Panc1 (cell line): ENCODE measurements around the gene IZUMO4. TPM values are rescaled to one million over a fixed set of nuclear protein-coding genes. Genes with fewer than 3 reads are reported as not detected.

Experiments used
- ATAC-seq: fragments of 200-7000 bp; cut with Tn5 transposase; 2 replicates; pipeline ENCODE4 v1.9.1; 2020; ENCODE audit warnings: mild to moderate bottlenecking, moderate library complexity
- BruUV-seq: library from RNA; stranded (reverse); fragments of 400-500 nt; replicated peaks from 2 replicates; lab custom pipeline; 2021; lab: Mats Ljungman, UMichigan
- CTCF ChIA-PET: fragments of 300-600 bp; sonication (Branson Sonifier 250); formaldehyde crosslinking; loops from one replicate; lab custom pipeline; 2022; ENCODE audit warnings: antibody characterized with exemption; lab: Charles Lee
- POLR2A ChIA-PET: fragments of 300-600 bp; sonication (Branson Sonifier 250); formaldehyde crosslinking; loops from one replicate; lab custom pipeline; 2022; ENCODE audit warnings: antibody characterized with exemption; lab: Charles Lee
- DNase-seq: peaks from one replicate; pipeline ENCODE4 v3.0.0-alpha.2; 2010; ENCODE audit warnings: low read depth, low spot score
- H3K27ac ChIP-seq: 2 replicates; pipeline ENCODE4 v1.5.1; 2011; ENCODE audit warnings: mild to moderate bottlenecking, low read length, inconsistent platforms
- H3K27me3 ChIP-seq: fragments of 200-500 bp; sonication (Bioruptor generic); 2 replicates; pipeline ENCODE4 v1.6.0; 2014; ENCODE audit warnings: low read length, inconsistent platforms; ENCODE audit not compliant: control insufficient read depth, insufficient read depth
- H3K36me3 ChIP-seq: fragments of 200-500 bp; sonication (Bioruptor generic); 2 replicates; pipeline ENCODE4 v1.5.1; 2014; ENCODE audit warnings: inconsistent platforms, mild to moderate bottlenecking, low read length, moderate library complexity; ENCODE audit not compliant: control insufficient read depth, insufficient read depth
- H3K4me1 ChIP-seq: 2 replicates; pipeline ENCODE4 v1.5.1; 2011; ENCODE audit warnings: inconsistent platforms, mild to moderate bottlenecking, low read length, moderate library complexity; ENCODE audit not compliant: control insufficient read depth, insufficient read depth
- H3K4me3 ChIP-seq, 2 experiments: 2 replicates each; pipeline ENCODE4 v1.5.1; 2011 to 2012; ENCODE audit warnings: low read depth in 2 of 2, low read length in 2 of 2, mild to moderate bottlenecking in 2 of 2, inconsistent platforms in 1 of 2, moderate library complexity in 1 of 2
- H3K9me3 ChIP-seq: fragments of 200-500 bp; sonication (Bioruptor generic); 2 replicates; pipeline ENCODE4 v1.5.1; 2014; ENCODE audit warnings: low read depth, mild to moderate bottlenecking, inconsistent platforms, low read length, moderate library complexity; ENCODE audit not compliant: control insufficient read depth, insufficient read depth
- POLR2AphosphoS5 ChIP-seq: IDR thresholded peaks from 2 replicates; pipeline ENCODE4 v1.6.1; 2012; ENCODE audit warnings: mild to moderate bottlenecking, low read depth, low read length, moderate library complexity
- SIN3A ChIP-seq: IDR thresholded peaks from 2 replicates; pipeline ENCODE4 v1.6.1; 2012; ENCODE audit warnings: low read depth, mild to moderate bottlenecking, low read length, moderate library complexity, borderline replicate concordance; ENCODE audit not compliant: insufficient read depth
- TCF7L2 ChIP-seq: IDR thresholded peaks from 2 replicates; pipeline ENCODE4 v1.6.1; 2011; ENCODE audit warnings: mild to moderate bottlenecking, low read depth, low read length, inconsistent platforms
- in situ Hi-C: cut with HindIII; loops from 2 replicates; pipeline ENCODE4 v1.10.0; 2016; ENCODE audit warnings: low sequenced_read_pairs, low pct_unique_long_range_greater_than_20kb
- intact Hi-C: fragments of 100-400 bp; cut with micrococcal nuclease; formaldehyde crosslinking; loops from one replicate; pipeline ENCODE4 v1.10.0; 2022; ENCODE audit not compliant: unreplicated experiment
- total RNA-seq: library from RNA; stranded (reverse); gene quantifications from one replicate; pipeline ENCODE4 v1.2.1, GENCODE V29; 2021; ENCODE audit not compliant: unreplicated experiment
- TF ChIP-seq, protein P1 (sequence below), 2 experiments: IDR thresholded peaks; 2 replicates each; pipeline ENCODE4 v1.6.1; 2011 to 2012; ENCODE audit warnings: low read depth in 2 of 2, control low read depth in 1 of 2, low read length in 1 of 2, mild to moderate bottlenecking in 1 of 2, moderate library complexity in 1 of 2; ENCODE audit not compliant: insufficient read depth in 1 of 2
- TF ChIP-seq, protein P2 (sequence below): fragments of 450-650 bp; IDR thresholded peaks from 2 replicates; pipeline ENCODE4 v1.5.1; 2017; ENCODE audit warnings: mild to moderate bottlenecking

IZUMO4 gene
- total RNA-seq, 1 experiment from 2014 or later, result 5.4 TPM

GRCh38 chr19:2118438-2118837, 21.7 kb downstream of the IZUMO4 start:
- H3K27ac ChIP-seq, result no peak overlapping the region
- intact Hi-C loops, result no loop called here
- ATAC-seq, result no peak
- no peaks in the 10 kb centered on the region for H3K27me3 ChIP-seq
- no peaks in the 10 kb centered on the region for H3K9me3 ChIP-seq
- DNase-seq, result no peak
- peaks cover 2% of the 10 kb centered on the region; the same call in 1 of the 2 replicates for H3K36me3 ChIP-seq
- TF ChIP-seq TCF7L2 (no peak), SIN3A (no peak), POLR2AphosphoS5 (no peak)
- TF ChIP-seq, protein P1, sequence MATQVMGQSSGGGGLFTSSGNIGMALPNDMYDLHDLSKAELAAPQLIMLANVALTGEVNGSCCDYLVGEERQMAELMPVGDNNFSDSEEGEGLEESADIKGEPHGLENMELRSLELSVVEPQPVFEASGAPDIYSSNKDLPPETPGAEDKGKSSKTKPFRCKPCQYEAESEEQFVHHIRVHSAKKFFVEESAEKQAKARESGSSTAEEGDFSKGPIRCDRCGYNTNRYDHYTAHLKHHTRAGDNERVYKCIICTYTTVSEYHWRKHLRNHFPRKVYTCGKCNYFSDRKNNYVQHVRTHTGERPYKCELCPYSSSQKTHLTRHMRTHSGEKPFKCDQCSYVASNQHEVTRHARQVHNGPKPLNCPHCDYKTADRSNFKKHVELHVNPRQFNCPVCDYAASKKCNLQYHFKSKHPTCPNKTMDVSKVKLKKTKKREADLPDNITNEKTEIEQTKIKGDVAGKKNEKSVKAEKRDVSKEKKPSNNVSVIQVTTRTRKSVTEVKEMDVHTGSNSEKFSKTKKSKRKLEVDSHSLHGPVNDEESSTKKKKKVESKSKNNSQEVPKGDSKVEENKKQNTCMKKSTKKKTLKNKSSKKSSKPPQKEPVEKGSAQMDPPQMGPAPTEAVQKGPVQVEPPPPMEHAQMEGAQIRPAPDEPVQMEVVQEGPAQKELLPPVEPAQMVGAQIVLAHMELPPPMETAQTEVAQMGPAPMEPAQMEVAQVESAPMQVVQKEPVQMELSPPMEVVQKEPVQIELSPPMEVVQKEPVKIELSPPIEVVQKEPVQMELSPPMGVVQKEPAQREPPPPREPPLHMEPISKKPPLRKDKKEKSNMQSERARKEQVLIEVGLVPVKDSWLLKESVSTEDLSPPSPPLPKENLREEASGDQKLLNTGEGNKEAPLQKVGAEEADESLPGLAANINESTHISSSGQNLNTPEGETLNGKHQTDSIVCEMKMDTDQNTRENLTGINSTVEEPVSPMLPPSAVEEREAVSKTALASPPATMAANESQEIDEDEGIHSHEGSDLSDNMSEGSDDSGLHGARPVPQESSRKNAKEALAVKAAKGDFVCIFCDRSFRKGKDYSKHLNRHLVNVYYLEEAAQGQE (IDR thresholded peaks at IDR 0.05; ENCODE audit: insufficient read depth in 1 of 2, low read depth in 2 of 2, low read length in 1 of 2), result no peak
- TF ChIP-seq, protein P2, sequence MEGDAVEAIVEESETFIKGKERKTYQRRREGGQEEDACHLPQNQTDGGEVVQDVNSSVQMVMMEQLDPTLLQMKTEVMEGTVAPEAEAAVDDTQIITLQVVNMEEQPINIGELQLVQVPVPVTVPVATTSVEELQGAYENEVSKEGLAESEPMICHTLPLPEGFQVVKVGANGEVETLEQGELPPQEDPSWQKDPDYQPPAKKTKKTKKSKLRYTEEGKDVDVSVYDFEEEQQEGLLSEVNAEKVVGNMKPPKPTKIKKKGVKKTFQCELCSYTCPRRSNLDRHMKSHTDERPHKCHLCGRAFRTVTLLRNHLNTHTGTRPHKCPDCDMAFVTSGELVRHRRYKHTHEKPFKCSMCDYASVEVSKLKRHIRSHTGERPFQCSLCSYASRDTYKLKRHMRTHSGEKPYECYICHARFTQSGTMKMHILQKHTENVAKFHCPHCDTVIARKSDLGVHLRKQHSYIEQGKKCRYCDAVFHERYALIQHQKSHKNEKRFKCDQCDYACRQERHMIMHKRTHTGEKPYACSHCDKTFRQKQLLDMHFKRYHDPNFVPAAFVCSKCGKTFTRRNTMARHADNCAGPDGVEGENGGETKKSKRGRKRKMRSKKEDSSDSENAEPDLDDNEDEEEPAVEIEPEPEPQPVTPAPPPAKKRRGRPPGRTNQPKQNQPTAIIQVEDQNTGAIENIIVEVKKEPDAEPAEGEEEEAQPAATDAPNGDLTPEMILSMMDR, result no peak
- H3K4me3 ChIP-seq, result no peak overlapping the region
- POLR2A ChIA-PET, result no interaction called here
- CTCF ChIA-PET, result no interaction called here
- no peaks in the 10 kb centered on the region for H3K4me1 ChIP-seq
- in situ Hi-C loops, result no loop called here
- no TSS peak for BruUV-seq

- in situ Hi-C loops (no loop called here), intact Hi-C loops (no loop called here)
- POLR2A ChIA-PET, result no interaction called here
- TF ChIP-seq, protein P2, result no peak
- no peak for TF ChIP-seq SIN3A
- TF ChIP-seq, protein P1 (IDR thresholded peaks at IDR 0.05; ENCODE audit: insufficient read depth in 1 of 2, low read depth in 2 of 2, low read length in 1 of 2), result no peak
- no peak for TF ChIP-seq POLR2AphosphoS5
- TF ChIP-seq TCF7L2, result no peak
- CTCF ChIA-PET, result no interaction called here
- H3K36me3 ChIP-seq, result peaks cover 2% of the 10 kb centered on the region; the same call in 1 of the 2 replicates
- H3K27ac ChIP-seq, result no peak overlapping the region
- H3K9me3 ChIP-seq, result no peaks in the 10 kb centered on the region
- no peak overlapping the region for H3K4me3 ChIP-seq
- no peaks in the 10 kb centered on the region for H3K27me3 ChIP-seq
- DNase-seq, result no peak
- no peak for ATAC-seq
- no TSS peak for BruUV-seq
- H3K4me1 ChIP-seq, result no peaks in the 10 kb centered on the region
Observed at GRCh38 chr19:2119921-2120785, 23.4 kb downstream of the IZUMO4 start.
